ENCODE data around the gene ARID3A.
"Not testable (repeated sequence)": the region's sequence is repeated elsewhere in the genome, so short reads cannot be mapped to it uniquely, and the experiment has no call there.

ARID3A gene

DNA sequence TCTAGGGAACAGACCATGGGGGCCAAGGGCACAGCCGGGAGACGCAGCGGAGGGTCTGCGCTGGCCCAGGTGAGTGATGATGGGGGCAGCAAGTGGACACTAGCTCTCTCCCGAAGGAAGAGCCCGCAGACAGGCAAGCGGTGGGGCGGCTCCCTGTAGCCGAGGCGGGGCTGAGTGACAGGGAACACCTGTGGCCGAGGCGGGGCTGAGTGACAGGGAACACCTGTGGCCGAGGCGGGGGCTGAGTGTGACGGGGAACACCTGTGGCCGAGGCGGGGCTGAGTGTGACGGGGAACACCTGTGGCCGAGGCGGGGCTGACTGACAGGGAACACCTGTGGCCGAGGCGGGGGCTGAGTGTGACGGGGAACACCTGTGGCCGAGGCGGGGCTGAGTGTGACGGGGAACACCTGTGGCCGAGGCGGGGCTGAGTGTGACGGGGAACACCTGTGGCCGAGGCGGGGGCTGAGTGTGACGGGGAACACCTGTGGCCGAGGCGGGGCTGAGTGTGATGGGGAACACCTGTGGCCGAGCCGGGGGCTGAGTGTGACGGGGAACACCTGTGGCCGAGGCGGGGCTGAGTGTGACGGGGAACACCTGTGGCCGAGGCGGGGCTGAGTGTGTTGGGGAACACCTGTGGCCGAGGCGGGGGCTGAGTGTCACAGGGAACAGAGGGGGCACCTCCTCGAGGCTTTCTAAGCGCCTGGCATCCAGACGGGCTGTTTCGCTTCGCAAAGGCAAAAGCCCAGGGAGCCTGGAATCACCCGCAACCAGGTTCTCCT is 34.2 kb upstream of the ARID3A start:
- DNase-seq = not testable (repeated sequence)

DNA sequence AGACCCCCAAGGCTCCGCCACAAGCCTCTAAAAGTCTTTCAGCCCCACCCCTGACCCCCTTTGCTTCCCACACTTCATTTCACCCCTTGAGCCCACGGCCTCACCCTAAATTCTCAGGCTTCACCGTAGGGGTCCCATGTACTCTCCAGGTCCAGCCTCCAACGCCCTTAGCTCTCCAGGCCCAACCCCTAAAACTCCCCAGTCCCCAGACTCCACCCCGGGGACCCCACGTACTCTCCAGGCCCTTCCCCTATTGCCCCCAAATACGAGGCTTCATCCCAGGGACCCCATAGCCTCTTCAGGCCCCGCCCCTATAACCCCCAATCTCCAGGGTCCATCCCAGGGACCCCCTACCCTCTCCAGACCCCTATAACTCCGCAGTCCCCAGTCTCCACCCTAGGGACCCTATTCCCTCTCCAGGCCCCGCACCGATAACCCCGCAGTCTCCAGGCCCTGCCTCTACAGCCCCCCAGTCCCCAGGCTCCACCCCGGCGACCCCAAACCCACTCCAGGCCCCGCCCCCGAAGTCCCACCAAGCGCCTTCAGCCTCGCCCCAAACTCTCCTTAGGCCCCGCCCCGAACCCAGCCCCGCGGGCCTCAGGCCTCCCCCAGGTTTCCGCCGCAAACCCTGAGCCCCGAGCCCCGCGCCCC is 33.5 kb upstream of the ARID3A start:
- no peak for DNase-seq

DNA sequence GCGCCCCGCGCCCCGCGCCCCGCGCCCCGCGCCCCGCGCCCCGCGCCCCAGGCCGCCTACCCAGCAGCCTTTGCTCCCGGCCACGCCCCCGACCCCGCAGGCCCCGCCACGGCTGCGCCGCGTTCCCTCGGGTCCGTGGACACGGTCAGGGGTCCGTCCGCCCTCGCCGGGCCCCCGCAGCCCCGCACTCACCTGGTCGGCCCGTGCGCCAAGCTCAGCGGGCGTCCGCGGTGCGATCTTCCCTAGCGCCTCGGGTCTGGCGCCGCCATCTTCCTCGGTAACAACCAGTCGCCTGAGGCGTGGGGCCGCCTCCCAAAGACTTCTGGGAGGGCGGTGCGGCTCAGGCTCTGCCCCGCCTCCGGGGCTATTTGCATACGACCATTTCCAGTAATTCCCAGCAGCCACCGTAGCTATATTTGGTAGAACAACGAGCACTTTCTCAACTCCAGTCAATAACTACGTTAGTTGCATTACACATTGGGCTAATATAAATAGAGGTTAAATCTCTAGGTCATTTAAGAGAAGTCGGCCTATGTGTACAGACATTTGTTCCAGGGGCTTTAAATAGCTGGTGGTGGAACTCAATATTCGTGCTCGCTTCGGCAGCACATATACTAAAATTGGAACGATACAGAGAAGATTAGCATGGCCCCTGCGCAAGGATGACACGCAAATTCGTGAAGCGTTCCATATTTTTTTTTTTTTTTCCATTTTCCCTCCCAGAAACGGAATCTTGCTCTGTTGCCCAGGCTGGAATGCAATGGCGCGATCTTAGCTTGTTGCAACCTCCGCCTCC is 32.7 kb upstream of the ARID3A start, which contains the start of the genes MED16 and RNU6-9:
TSS of gene MED16 (minus strand) at position 294 of the 796 bp plus-strand sequence. CDS start 2,056 bp downstream, outside the sequence.
TSS of gene RNU6-9 (plus strand) at position 591 of the 796 bp plus-strand sequence.
- DNase-seq = peak; percentile 69

DNA sequence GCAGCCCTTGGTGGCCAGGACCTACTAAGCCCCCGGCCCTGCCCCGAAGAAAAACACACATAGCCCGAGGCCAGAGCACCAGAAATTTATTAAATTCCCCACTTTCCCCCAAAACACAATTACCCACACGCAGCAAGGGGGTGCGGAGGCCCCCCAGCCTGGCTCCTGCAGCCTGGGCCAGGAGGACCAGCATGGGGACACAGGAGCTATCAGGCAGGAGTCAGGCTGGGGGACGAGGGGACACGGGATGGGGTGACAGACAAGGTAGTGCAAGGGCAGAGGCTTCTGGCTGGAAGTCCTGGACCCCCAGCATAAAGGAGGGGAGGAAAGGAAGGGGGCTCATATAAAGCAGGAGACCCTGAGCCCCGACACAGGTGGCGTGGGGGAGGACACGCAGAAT is 29.4 kb upstream of the ARID3A start:
- no peak for DNase-seq

DNA sequence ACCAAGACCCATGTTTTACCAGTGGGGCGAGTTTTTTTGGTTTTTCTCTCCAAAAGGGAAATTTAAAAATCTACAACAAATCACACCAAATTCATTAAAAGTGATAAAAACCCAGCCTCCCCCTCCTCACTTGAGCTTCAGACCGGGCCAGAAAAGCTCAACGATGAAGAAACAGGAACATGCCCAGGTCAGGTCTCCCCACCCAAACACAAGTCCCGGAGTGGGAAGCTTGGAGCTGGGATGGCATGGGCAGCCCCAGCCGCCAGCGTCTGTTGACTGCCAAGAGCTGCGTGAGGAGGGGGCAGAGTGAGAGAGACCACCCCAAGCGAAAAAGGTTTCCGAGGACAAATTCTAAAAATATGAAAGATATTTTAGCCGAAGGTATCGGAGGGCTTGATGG is 28.8 kb upstream of the ARID3A start:
- no peak for DNase-seq

DNA sequence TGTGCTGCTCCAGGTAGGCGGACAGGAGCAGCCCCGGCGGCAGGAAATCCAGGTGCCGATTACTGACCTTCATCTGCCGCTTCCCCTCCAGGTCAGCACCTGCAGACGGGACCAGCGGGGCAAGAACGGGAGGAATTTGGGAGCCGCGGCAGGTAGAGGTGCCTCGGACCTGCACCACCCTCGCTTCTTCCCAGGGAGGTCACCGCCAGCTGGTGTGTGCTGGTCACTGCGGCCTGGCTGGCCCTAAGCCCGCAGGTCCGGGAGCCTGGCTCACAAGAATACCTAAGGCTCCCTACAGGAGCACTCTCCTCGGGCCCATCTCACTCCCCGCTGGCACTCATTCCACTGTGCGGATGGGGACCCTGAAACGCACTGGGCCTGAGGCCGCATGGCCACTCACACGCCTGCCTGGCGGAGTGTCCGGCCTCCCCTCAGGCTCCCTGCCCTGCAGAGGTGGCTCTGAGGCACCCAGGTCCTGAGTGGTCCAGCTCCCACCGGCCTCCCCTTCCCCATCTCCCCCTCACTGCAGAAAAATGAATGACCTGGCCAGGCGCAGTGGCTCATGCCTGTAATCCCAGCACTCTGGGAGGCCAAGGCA is 28.3 kb upstream of the ARID3A start:
- no peak for DNase-seq

DNA sequence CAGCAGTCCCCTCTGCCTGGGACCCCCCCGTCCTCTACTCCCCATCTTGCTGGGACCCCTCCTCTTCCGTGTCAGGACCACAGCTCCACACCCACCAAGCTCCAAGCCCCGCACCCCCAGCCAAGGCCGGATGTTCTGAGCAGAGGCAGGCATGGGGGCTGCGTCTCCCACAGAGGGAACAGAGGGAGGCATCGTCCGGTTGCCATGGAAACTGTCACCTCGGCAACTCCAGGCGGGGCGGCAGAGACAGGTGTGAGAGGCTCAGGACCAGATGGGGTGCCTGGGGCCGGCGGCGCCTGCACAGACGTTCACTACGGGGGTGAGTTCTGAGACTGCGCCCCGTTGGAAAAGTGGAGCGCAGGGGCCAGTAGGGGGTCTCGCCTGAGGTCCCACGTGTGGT is 27.2 kb upstream of the ARID3A start:
- DNase-seq = no peak

DNA sequence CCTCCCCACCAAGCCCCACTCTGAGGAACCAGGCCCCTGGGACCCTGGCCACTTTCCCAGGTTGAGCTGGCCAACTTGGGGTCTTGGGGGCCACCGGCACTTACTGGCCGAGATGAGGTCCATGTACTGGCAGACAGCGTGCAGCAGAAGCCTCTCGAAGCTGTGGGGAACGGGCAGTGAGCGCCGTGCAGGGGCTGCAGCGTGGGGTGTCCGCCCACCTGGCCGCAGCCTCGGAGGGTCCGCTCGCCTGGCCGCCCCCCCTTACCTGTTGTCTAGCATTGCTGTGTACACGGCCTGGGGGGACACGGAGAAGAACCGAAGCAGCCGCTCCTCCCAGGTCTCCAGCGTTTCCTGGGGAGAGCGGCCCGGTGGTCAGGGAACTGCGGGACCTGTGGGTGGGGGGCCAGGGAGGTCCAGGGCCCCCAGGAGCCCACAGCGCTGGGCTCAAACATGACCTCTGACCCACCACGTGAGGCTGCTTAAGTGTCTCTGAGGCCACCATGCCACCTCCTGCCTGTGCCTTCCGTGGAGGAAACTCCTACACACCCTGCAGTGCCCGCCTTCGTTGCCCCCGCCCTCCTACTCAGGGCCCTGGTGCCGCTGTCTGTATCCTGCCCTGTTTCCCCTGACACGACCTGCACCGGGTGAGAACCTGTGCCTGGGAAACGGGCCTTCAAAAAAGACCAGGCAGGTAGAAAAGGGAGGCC is 26.3 kb upstream of the ARID3A start:
- no peak for DNase-seq

DNA sequence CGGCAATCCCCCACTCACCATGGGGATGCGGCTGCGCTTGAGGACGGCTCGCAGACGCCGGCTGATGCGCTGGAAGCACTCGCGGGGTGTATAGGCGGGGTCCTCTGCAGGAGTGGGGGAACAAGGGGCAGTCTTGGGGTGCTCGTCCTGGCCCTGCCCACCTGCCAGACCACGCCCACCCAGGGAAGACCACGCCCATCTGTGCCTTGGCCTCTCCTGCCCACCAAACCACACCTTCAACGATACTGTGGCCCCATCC is 25.9 kb upstream of the ARID3A start:
- no peak for DNase-seq

DNA sequence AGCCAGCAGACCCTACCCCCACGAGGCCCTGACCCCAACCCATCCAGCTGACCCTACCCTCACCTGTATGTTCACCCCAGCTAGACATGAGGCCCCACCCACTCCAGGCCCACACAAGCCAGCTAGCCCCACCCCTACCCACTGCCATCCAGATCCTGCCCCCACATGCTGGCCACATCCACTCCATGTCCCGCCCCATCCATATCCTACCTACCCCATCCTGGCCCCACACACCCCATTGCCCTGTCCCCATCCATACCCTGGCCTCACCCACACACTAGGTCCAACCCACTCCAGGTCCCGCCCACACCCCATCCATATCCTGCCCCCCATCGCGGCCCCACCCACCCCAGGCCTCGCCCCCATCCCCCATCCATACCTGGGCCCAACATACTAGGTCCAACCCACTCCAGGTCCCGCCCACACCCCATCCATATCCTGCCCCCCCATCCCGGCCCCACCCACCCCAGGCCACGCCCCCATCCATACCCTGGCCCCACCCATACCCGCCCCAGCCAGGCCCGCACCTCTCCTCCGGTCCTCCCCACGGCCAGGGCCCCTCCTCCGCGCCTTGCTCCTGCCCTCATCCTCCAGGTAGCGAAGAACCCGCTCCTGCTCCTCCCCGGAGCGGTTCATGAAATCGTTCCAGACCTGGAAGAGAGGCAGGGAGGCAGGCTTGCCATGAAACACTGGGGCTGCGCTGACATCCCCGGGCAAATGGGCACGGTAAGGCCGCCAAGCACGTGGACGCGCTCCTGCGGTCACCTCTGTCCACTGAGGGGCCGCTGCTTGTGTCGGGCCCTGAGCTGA is 25.3 kb upstream of the ARID3A start:
- DNase-seq = no peak

DNA sequence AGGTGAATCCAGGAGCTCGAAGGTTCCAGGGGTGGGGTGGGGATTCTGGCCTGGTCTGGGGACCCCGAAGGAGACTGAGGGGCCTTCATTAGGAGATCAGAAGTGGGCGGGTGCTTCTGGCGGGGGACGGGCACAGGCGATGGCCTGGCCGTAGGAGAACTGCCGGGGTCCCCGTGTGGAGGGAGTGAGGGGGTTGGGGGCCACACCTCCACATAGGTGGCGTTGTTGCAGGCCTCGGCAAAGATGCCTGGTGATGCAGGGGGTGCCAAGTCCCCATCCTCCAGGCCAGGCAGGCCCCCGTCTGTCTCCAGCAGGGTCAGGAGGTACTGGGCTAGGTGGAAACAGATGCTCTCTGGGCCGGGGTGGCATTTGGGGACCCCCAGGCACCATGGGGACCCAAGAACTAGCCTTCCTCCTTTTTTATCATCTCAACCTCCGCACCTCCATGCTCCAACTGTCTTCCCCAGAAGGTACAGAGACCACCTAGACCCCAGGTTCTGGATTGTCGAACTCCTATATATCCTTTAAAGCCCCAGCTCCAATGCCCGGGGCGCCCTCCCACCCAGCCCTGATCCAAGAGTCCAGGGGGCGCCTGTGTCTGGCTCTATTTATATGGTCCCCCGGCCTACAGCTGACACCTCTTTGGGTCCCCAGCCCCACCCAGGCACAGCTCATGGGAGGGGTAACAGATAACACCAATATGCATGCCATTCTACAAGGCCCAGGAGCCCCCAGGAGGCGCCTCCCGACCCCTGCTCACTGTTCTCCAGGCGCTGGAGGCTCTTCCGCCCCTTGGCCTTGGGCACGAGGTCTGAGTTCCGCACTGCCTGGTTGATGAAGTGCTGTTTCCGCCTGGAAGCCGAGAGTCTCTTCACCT is 24.4 kb upstream of the ARID3A start:
- no peak for DNase-seq

DNA sequence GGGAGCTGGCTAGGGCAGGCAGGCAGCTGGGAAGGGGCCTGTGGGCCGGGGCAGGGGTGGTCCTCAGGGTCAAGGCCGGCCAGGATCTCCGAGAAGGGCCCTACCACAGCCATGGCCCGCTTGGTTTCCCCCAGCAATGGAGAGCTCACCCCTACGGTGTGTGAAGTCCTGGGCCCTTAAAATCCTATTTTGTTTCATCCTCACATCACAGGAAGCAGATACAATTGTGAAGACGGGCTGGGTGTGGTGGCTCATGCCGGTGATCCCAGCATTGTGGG is 23.8 kb upstream of the ARID3A start:
- no peak for DNase-seq

DNA sequence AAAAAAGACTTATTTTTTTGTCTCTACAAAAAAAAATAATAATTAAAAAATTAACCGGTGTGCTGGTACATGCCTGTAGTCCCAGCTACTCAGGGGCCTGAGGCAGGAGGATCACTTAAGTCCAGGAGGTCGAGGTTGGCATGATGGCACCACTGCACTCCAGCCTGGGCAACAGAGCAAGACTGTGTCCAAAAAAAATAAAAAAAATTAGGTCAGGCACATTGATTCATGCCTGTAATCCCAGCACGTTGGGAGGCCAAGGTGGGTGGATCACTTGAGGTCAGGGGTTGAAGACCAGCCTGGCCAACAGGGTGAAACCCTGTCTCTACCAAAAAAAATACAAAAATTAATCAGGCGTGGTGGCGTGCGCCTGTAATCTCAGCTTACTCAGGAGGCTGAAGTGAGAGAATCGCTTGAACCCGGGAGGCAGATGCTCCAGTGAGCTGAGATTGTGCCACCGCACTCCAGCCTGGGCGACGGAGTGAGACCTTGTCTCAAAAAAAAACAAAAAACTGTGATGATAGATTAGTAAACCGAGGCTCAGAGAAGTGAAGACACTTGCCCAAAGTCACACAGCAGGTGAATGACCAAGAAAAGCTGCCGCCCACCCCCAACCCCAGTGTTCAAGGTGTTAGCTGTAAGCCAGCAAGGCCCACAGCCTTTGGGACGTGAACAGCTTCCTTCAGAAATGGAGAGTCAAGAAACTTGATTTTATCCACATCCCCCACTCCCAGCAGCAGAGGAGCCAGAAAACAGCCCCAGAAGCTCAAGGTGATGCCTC is 23.2 kb upstream of the ARID3A start:
- no peak for DNase-seq

DNA sequence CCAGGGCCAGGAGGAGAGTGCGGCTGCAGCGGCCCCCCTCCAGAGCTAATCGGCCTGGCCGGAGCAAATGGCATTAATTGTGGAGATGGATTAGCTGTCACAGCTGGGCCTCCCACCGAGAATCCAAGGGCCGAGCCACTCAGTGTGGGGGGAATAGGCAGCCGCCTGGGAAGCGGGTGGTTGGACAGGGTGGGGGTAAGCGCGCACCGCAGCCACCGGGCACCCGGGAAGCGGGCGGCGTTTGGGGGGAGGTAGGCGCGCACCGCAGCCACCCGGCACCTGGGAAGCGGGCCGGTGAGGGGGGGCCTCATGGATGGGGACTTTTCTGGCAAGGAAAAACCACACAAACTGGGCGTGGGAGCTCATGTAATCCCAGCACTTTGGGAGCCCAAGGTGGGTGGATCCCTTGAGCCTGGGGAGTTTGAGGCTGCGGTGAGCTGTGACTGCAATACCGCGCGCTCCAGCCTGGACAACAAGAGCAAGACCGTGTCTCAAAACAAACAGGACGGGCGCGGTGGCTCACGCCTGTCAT is 22.5 kb upstream of the ARID3A start:
- DNase-seq = no peak

DNA sequence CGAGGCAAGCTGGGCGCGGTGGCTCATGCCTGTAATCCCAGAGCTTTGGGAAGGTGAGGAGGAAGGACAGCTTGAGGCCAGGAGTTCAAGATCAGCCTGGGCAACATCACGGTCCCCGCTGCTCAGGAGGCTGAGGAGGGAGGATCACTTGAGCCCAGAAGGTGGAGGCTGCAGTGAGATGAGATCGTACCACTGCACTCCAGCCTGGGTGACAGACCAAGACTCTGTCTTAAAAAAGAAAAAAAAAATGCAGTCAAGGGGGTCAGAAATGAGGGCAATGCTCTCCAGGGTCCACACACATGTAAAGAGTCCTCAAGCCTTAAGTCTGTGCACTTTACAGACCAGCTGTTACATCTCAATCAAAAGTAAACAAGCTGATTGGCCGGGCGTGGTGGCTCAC is 21.3 kb upstream of the ARID3A start:
- no peak for DNase-seq

DNA sequence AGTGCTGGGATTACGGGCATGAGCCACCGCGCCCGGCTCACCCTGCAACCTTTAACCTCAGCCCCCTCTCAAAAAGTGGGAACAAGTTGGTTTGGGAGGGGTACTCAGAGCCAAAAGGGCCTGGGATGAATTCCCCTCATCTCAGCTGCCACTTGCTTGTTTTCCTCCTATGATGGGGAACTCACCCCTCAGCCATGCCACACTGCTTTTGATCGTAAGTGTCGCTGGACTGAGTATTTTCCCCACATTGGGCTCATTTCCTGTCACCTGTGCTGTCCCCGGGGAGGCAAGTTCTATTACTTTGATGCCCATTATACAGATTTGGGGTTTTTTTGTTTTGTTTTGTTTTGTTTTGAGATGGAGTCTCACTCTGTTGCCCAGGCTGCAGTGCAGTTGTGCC is 19.4 kb upstream of the ARID3A start:
- no peak for DNase-seq

DNA sequence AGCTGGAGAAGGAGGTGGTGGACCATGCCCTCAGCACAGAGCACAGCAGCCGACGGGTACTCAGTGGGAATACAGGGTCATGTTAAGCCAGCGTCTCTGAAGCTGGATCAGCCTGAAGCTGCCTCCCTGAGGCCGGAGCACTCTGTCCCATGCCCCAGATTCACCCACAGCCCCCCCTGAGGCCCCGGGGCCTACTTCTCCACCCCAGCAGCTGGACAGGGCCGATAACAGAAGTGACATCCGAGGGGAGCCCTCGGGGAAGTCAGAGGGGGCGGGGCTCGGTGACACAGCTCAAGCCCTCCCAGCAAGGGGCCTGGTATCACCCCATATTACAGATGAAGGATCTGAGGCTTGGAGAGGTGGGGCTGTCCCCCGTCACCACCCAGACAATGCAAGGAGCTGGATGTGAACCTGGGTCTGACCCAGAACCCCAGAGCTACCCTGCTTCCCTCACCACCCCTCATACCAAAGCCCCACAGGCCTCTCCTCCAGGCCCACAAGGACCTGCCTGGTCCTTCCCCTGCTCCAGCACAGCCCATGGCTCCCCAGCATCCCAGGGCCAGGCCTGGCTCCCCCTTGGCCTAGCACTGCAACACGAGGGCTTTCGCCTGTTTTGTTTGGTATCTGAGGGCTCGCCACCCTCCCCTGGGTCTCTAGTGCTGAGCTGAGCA is 18.5 kb upstream of the ARID3A start:
- no peak for DNase-seq

DNA sequence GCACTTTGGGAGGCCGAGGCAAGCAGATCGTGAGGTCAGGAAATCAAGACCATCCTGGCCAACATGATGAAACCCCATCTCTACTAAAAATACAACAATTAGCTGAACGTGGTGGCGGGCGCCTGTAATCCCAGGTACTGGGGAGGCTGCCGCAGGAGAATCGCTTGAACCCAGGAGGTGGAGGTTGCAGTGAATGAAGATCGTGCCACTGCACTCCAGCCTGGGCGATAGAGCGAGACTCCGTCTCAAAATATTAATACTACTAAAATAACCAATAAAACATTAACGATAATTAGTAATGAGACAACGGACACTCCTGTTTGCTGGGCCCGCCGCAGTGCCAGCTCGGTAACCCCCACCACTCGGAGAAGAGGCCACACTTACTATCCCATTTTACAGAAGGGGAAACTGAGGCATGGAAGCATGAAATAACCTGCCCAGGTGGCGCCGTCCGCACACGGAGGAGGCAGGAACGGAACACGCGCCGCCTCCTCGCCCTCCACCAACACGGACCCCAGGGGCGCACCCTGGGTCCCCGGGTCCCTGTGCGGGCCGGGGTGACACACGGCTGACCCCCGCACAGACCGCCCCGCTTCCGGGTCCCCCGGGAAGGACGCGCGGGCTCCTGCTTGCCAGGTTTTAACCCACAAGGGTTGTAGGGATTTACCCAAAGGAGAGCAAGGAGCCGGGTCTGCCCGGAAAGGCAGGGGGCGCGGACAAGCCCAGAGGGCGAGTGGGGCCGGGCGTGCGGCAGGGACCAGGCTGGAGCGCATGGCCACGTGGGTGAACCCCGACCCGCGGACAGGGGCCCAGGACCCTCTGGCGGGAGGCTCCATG is 14.4 kb upstream of the ARID3A start:
- DNase-seq = no peak
